Lung (tissue), 12 donors: Measurements from ENCODE around the gene HCN2. TPM values are rescaled to one million over a fixed set of nuclear protein-coding genes. Genes with fewer than 3 reads are reported as not detected.

Experiments used
- ATAC-seq: fragments of 200-7000 bp; cut with Tn5 transposase; one replicate; pipeline ENCODE4 v1.9.1; 2020; ENCODE audit warnings: moderate number of reproducible peaks; ENCODE audit not compliant: insufficient read depth, low FRiP score
- DNase-seq, 3 donors: peaks; one replicate each; pipeline ENCODE4 v3.0.0-alpha.2; 2013 to 2017
- H3K27ac ChIP-seq, 2 donors: one replicate each; pipeline ENCODE4 v1.5.1; 2013; ENCODE audit warnings: mild to moderate bottlenecking in 2 of 2, moderate library complexity in 2 of 2, control low read depth in 1 of 2, inconsistent platforms in 1 of 2, low read depth in 1 of 2, low read length in 1 of 2
- H3K27me3 ChIP-seq, 3 donors: one replicate each; pipeline ENCODE4 v1.5.1; 2013; ENCODE audit warnings: low read length in 2 of 3; ENCODE audit not compliant: control insufficient read depth in 3 of 3, insufficient read depth in 3 of 3
- H3K36me3 ChIP-seq, 4 donors: one replicate each; pipeline ENCODE4 v1.5.1; 2013; ENCODE audit warnings: low read length in 4 of 4, mild to moderate bottlenecking in 1 of 4, moderate library complexity in 1 of 4; ENCODE audit not compliant: control insufficient read depth in 4 of 4, insufficient read depth in 4 of 4
- H3K4me1 ChIP-seq, 5 donors: one replicate each; pipeline ENCODE4 v1.5.1; 2013; ENCODE audit warnings: low read length in 5 of 5, mild to moderate bottlenecking in 2 of 5, moderate library complexity in 1 of 5; ENCODE audit not compliant: control insufficient read depth in 5 of 5, insufficient read depth in 5 of 5
- H3K4me3 ChIP-seq: one replicate; pipeline ENCODE4 v1.5.1; 2013; ENCODE audit warnings: mild to moderate bottlenecking, control low read depth, moderate library complexity
- H3K9ac ChIP-seq, 2 donors: one replicate each; pipeline ENCODE4 v1.5.1; 2013; ENCODE audit warnings: low read length in 2 of 2, control low read depth in 1 of 2; ENCODE audit not compliant: insufficient read depth in 1 of 2
- H3K9me3 ChIP-seq, 4 donors: one replicate each; pipeline ENCODE4 v1.5.1; 2013; ENCODE audit warnings: low read length in 3 of 4, mild to moderate bottlenecking in 1 of 4, moderate library complexity in 1 of 4; ENCODE audit not compliant: control insufficient read depth in 4 of 4, insufficient read depth in 3 of 4
- WGBS, 2 donors: extraction: QIAGEN DNeasy Blood & Tissue Kit; methylation state at CpG; one replicate each; pipeline ENCODE4 v1.1.7; 2013; 5-methylcytosine and 5-hydroxymethylcytosine counted together
- polyA plus RNA-seq, 2 donors: library from polyadenylated mRNA; stranded (reverse); fragments of 200-250 nt; gene quantifications; one replicate each; pipeline ENCODE4 v1.2.1, GENCODE V29; 2013
- total RNA-seq, 2 donors: library from RNA; depleted of rRNA in 1 of 2; stranded (reverse); fragments of >200 nt in 1 of 2; gene quantifications; one replicate each; pipeline ENCODE4 v1.2.1, GENCODE V29; 2014 to 2021
- TF ChIP-seq, protein P1 (sequence below): IDR thresholded peaks from 2 replicates; pipeline ENCODE4 v1.5.1; 2012; ENCODE audit warnings: mild to moderate bottlenecking; ENCODE audit errors: control extremely low read depth, extremely low read depth
- donor health status: control.
- donor health status: control.
- donor health status: Bipolar disorder and iron deficiency.
- donor health status: healthy.
- donor health status: DM: yes; HTN: yes; CAD: no.

HCN2 gene
- total and polyA plus RNA-seq, 4 donors, result 0.04 to 0.37 (median 0.16) TPM

GRCh38 chr19:653425-653824, 63.7 kb downstream of the HCN2 start:
- H3K36me3 ChIP-seq, result peaks cover 2 to 58% (median 10%) of the 10 kb centered on the region in 4 donors
- H3K27ac ChIP-seq, result no peak overlapping the region
- H3K4me3 ChIP-seq, result no peak overlapping the region
- peaks cover 0 to 3% (median 0%) of the 10 kb centered on the region in 5 donors for H3K4me1 ChIP-seq
- DNase-seq (no peak), ATAC-seq (no peak)
- H3K9ac ChIP-seq, result no peak overlapping the region
- 85 to 92% methylated on average over 17 of the region's 17 CpGs for WGBS, 2 donors
- H3K9me3 ChIP-seq, result no peaks in the 10 kb centered on the region
- TF ChIP-seq, protein P1, sequence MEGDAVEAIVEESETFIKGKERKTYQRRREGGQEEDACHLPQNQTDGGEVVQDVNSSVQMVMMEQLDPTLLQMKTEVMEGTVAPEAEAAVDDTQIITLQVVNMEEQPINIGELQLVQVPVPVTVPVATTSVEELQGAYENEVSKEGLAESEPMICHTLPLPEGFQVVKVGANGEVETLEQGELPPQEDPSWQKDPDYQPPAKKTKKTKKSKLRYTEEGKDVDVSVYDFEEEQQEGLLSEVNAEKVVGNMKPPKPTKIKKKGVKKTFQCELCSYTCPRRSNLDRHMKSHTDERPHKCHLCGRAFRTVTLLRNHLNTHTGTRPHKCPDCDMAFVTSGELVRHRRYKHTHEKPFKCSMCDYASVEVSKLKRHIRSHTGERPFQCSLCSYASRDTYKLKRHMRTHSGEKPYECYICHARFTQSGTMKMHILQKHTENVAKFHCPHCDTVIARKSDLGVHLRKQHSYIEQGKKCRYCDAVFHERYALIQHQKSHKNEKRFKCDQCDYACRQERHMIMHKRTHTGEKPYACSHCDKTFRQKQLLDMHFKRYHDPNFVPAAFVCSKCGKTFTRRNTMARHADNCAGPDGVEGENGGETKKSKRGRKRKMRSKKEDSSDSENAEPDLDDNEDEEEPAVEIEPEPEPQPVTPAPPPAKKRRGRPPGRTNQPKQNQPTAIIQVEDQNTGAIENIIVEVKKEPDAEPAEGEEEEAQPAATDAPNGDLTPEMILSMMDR, result no peak
- H3K27me3 ChIP-seq, result no peaks in the 10 kb centered on the region

DNA sequence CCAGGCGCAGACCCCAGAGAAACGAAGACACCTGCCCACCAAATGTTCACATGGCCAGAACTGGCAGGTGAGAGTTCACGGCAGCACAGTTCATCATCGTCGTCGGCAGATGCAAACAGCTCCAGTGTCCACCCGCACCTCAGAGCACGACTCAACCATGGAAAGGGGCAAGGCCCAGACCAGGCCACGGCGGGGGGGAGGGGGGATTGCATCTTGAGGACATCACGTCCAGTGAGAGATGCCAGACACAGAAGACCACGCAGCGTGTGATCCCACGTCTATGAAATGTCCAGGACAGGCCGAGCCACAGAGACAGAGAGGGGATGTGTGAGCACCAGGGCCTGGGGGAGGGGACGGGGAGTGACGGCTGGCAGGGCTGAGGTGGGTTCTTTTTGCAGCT, 66.0 kb downstream of the HCN2 start:
- no peak overlapping the region for H3K4me3 ChIP-seq
- TF ChIP-seq, protein P1, result no peak
- H3K27ac ChIP-seq, result no peak overlapping the region
- no peak for DNase-seq
- H3K4me1 ChIP-seq, result peaks cover 0 to 25% (median 2%) of the 10 kb centered on the region in 5 donors
- peaks cover 2 to 43% (median 5%) of the 10 kb centered on the region in 4 donors for H3K36me3 ChIP-seq
- H3K9ac ChIP-seq, result no peak overlapping the region
- H3K27me3 ChIP-seq, result no peaks in the 10 kb centered on the region
- ATAC-seq, result no peak
- H3K9me3 ChIP-seq, result no peaks in the 10 kb centered on the region
- 83 to 85% methylated on average over 17 of the region's 17 CpGs for WGBS, 2 donors

- H3K36me3 ChIP-seq, result peaks cover 0 to 31% (median 3%) of the 10 kb centered on the region in 4 donors
- H3K4me3 ChIP-seq, result no peak overlapping the region
- ATAC-seq (no peak), DNase-seq (no peak)
- no peaks in the 10 kb centered on the region for H3K9me3 ChIP-seq
- H3K27ac ChIP-seq, result no peak overlapping the region
- H3K9ac ChIP-seq, result no peak overlapping the region
- H3K27me3 ChIP-seq, result no peaks in the 10 kb centered on the region
- H3K4me1 ChIP-seq, result peaks cover 0 to 37% (median 9%) of the 10 kb centered on the region in 5 donors
- 88 to 93% methylated on average over 43 of the region's 43 CpGs for WGBS, 2 donors
- TF ChIP-seq, protein P1, result no peak
Observed at GRCh38 chr19:656751-657559, 67.3 kb downstream of the HCN2 start.
